ENCODE data around the gene SLC22A31. TPM values are rescaled to one million over a fixed set of nuclear protein-coding genes. Genes with fewer than 3 reads are reported as not detected.
"Not testable (repeated sequence)": the region's sequence is repeated elsewhere in the genome, so short reads cannot be mapped to it uniquely, and the experiment has no call there.

Gene SLC22A31
- total RNA-seq, 2 experiments from 2014 or later: 0.25 to 0.34 TPM

GRCh38 chr16:89187032-89187769 is 13.1 kb downstream of the SLC22A31 start:
- peaks cover 1% of the 10 kb centered on the region for H3K4me1 Mint-ChIP-seq
- peaks cover 3% of the 10 kb centered on the region for H3K27me3 Mint-ChIP-seq
- POLR2A ChIA-PET: no interaction called here
- no peaks in the 10 kb centered on the region for H3K9me3 Mint-ChIP-seq
- DNase-seq (peak; percentile 63), ATAC-seq (ENCODE audit: low read depth) (peak; percentile 51)
- no peak overlapping the region for H3K4me3 Mint-ChIP-seq
- peak overlapping the region; percentile 42 for H3K27ac Mint-ChIP-seq
- no peaks in the 10 kb centered on the region for H3K36me3 Mint-ChIP-seq

DNA sequence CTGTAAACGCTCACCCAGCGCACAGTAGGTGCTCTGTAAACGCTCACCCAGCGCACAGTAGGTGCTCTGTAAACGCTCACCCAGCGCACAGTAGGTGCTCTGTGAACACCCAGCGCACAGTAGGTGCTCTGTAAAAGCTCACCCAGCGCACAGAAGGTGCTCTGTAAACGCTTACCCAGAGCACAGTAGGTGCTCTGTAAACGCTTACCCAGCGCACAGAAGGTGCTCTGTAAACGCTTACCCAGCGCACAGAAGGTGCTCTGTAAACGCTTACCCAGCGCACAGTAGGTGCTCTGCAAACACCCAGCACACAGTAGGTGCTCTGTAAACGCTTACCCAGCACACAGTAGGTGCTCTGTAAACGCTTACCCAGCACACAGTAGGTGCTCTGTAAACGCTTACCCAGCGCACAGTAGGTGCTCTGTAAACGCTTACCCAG is 13.7 kb downstream of the SLC22A31 start:
- POLR2A ChIA-PET; H3K36me3 Mint-ChIP-seq; ATAC-seq (ENCODE audit: low read depth); H3K27me3 Mint-ChIP-seq; H3K4me1 Mint-ChIP-seq; H3K9me3 Mint-ChIP-seq; DNase-seq; H3K4me3 Mint-ChIP-seq; H3K27ac Mint-ChIP-seq: not testable (repeated sequence)

DNA sequence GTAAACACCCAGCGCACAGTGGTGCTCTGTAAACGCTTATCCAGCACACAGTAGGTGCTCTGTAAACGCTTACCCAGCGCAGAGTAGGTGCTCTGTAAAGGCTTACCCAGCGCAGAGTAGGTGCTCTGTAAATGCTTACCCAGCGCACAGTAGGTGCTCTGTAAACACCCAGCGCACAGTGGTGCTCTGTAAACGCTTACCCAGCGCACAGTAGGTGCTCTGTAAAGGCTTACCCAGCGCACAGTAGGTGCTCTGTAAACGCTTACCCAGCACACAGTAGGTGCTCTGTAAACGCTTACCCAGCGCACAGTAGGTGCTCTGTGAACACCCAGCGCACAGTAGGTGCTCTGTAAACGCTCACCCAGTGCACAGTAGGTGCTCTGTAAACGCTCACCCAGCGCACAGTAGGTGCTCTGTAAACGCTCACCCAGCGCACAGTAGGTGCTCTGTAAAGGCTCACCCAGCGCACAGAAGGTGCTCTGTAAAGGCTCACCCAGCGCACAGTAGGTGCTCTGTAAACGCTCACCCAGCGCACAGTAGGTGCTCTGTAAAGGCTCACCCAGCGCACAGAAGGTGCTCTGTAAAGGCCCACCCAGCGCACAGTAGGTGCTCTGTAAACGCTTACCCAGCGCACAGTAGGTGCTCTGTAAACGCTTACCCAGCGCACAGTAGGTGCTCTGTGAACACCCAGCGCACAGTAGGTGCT is 14.3 kb downstream of the SLC22A31 start:
- ATAC-seq (ENCODE audit: low read depth); H3K27ac Mint-ChIP-seq; DNase-seq; H3K4me3 Mint-ChIP-seq; H3K27me3 Mint-ChIP-seq; H3K4me1 Mint-ChIP-seq; POLR2A ChIA-PET; H3K36me3 Mint-ChIP-seq; H3K9me3 Mint-ChIP-seq: not testable (repeated sequence)

DNA sequence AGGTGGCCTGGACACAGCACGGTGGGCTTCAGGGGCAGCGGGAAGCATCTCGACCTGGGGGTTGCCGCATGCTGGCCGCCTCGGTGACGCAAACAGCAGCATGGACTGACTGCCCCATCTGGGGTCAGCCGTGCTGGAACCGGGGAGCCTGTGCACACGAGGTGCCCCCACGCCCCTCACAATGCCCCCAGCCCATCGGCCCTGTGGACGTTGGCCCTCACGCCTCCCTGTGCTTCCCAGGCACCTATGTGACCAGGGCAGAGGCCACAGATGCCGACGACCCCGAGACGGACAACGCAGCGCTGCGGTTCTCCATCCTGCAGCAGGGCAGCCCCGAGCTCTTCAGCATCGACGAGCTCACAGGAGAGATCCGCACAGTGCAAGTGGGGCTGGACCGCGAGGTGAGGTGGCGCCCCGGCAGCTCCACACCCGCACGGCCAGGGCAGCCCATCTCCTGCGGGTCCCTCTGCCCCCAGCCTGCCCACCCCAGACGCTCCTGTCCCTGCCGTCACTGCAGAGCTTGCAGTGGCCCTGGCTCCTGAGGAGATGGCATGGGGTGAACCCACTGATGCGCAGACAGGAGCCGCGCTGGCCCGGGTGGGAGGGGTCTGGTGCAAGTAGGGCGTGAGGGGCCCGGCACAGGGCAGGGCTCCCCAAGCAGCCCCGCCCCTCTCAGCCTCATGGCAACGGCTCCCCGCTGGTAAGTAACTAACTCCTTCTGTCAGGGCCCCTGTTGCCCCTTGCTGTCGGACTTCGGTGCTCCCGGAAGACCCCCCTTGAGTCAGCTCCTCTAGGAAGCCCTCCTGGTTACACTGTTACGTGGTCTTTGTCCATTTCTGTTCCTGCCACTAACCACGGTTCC is 15.2 kb downstream of the SLC22A31 start:
- H3K27me3 Mint-ChIP-seq: peaks cover 3% of the 10 kb centered on the region
- ATAC-seq (ENCODE audit: low read depth) (peak; percentile 23), DNase-seq (no peak)
- H3K9me3 Mint-ChIP-seq: no peaks in the 10 kb centered on the region
- no peak overlapping the region for H3K27ac Mint-ChIP-seq
- H3K4me1 Mint-ChIP-seq: peaks cover 2% of the 10 kb centered on the region
- no peaks in the 10 kb centered on the region for H3K36me3 Mint-ChIP-seq
- H3K4me3 Mint-ChIP-seq: no peak overlapping the region
- POLR2A ChIA-PET: no interaction called here

- ATAC-seq (ENCODE audit: low read depth) (no peak), DNase-seq (no peak)
- no peak overlapping the region for H3K4me3 Mint-ChIP-seq
- H3K27me3 Mint-ChIP-seq: peaks cover 3% of the 10 kb centered on the region
- no peak overlapping the region for H3K27ac Mint-ChIP-seq
- peaks cover 2% of the 10 kb centered on the region for H3K4me1 Mint-ChIP-seq
- no peaks in the 10 kb centered on the region for H3K9me3 Mint-ChIP-seq
- POLR2A ChIA-PET: no interaction called here
- no peaks in the 10 kb centered on the region for H3K36me3 Mint-ChIP-seq
These were observed 15.7 kb downstream of the SLC22A31 start for GRCh38 chr16:89184677-89184932.

GRCh38 chr16:89183975-89184676 is 16.2 kb downstream of the SLC22A31 start:
- DNase-seq (no peak), ATAC-seq (ENCODE audit: low read depth) (no peak)
- Mint-ChIP-seq H3K9me3 (no peaks in the 10 kb centered on the region), H3K4me3 (no peak overlapping the region), H3K27ac (no peak overlapping the region), H3K4me1 (peaks cover 2% of the 10 kb centered on the region), H3K36me3 (no peaks in the 10 kb centered on the region), H3K27me3 (peaks cover 3% of the 10 kb centered on the region)
- POLR2A ChIA-PET: no interaction called here

DNA sequence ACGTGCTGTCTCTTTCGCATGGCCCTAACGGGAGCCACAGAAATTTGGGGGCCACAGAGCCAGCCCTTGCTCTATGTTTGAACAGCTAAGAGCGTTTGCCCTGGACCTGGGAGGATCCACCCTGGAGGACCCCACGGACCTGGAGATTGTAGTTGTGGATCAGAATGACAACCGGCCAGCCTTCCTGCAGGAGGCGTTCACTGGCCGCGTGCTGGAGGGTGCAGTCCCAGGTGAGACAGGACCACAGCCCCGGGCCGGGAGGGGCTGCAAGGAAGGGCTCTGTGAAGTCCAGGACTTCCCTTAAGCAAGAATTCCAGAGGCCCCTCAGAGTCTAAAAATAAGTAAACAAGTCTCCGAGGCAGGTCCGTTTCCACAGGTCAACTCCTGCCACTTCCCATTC is 16.9 kb downstream of the SLC22A31 start:
- peaks cover 2% of the 10 kb centered on the region for H3K4me1 Mint-ChIP-seq
- DNase-seq (no peak), ATAC-seq (ENCODE audit: low read depth) (no peak)
- no peaks in the 10 kb centered on the region for H3K36me3 Mint-ChIP-seq
- H3K9me3 Mint-ChIP-seq: no peaks in the 10 kb centered on the region
- no peak overlapping the region for H3K4me3 Mint-ChIP-seq
- H3K27me3 Mint-ChIP-seq: peaks cover 3% of the 10 kb centered on the region
- no peak overlapping the region for H3K27ac Mint-ChIP-seq
- POLR2A ChIA-PET: no interaction called here

DNA sequence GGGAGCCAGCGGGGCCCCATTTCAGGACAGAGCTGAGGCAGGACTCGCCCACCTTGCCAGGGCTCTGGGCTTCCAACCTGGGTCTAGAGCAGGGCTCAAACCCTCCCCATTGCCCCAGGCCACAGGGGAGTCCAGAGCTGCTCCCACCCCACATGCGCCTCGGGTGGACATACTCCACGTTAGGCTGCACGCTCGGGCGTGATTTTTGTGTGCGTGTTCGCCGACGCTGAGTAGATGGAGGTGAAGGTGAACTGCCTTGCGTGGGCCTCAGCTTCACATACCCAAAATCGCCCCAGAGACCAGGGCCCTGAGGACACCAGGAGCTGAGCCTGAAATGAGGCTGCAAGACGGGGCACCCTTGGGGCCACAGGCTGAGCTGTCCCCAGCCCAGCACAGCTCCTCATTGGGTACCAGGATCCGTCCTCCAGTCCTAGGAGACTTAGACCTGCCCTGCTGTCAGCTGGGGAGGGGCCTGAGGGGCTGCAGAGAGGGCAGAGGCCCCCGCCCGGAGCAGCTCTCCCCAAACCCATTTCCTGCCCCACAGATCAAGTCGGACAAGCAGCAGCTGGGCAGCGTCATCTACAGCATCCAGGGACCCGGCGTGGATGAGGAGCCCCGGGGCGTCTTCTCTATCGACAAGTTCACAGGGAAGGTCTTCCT is 20.6 kb downstream of the SLC22A31 start:
- POLR2A ChIA-PET: no interaction called here
- H3K9me3 Mint-ChIP-seq: no peaks in the 10 kb centered on the region
- ATAC-seq (ENCODE audit: low read depth) (no peak), DNase-seq (no peak)
- peaks cover 2% of the 10 kb centered on the region for H3K4me1 Mint-ChIP-seq
- H3K27ac Mint-ChIP-seq: no peak overlapping the region
- no peak overlapping the region for H3K4me3 Mint-ChIP-seq
- peaks cover 3% of the 10 kb centered on the region for H3K27me3 Mint-ChIP-seq
- no peaks in the 10 kb centered on the region for H3K36me3 Mint-ChIP-seq

- Mint-ChIP-seq H3K27me3 (no peaks in the 10 kb centered on the region), H3K4me1 (peaks cover 2% of the 10 kb centered on the region), H3K4me3 (no peak overlapping the region), H3K9me3 (no peaks in the 10 kb centered on the region), H3K27ac (no peak overlapping the region), H3K36me3 (no peaks in the 10 kb centered on the region)
- POLR2A ChIA-PET: no interaction called here
- DNase-seq (no peak), ATAC-seq (ENCODE audit: low read depth) (no peak)
These were observed 21.2 kb downstream of the SLC22A31 start for GRCh38 chr16:89179148-89179484.

DNA sequence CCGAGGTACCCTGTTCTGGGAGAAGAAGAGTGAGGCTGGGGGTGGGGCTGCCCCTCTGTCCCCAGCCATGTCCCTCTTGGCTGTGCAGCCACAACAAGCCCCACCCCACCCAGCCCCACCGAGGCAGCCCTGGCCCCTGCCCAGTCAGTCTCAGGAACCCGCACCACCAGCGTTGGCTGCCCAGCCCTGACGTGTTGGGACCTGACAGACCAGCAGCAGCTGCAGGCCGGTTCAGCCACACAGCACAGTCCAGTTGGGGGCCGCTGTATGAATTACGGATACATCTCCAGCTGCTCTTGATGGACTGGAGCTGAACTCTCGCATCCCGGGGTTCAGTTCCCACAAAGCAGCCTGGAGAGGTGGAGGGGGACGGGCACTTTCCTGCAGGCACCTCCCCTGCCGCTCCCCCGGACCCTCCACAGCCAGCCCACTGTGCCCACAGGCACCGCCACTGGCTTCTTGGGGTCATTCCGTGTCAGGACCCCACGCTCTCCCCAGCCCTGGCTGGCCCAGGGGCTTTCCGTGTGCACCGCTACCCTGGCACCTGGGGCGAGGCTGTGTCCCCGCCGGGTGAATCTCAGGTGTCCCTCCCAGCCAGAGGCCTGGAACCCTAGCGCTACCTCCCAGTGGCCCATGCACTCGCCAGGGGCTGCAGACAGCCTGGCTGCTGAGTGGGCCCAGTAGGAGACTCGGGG is 21.7 kb downstream of the SLC22A31 start:
- no peak overlapping the region for H3K4me3 Mint-ChIP-seq
- H3K27ac Mint-ChIP-seq: no peak overlapping the region
- ATAC-seq (ENCODE audit: low read depth) (no peak), DNase-seq (no peak)
- no peaks in the 10 kb centered on the region for H3K36me3 Mint-ChIP-seq
- no peaks in the 10 kb centered on the region for H3K9me3 Mint-ChIP-seq
- POLR2A ChIA-PET: no interaction called here
- peaks cover 2% of the 10 kb centered on the region for H3K4me1 Mint-ChIP-seq
- H3K27me3 Mint-ChIP-seq: no peaks in the 10 kb centered on the region

GRCh38 chr16:89177501-89177900 is 22.8 kb downstream of the SLC22A31 start:
- H3K27me3 Mint-ChIP-seq: peaks cover 2% of the 10 kb centered on the region
- no peak for ATAC-seq (ENCODE audit: low read depth)
- no peaks in the 10 kb centered on the region for H3K9me3 Mint-ChIP-seq
- no peak overlapping the region for H3K27ac Mint-ChIP-seq
- H3K4me1 Mint-ChIP-seq: peaks cover 1% of the 10 kb centered on the region
- no peak overlapping the region for H3K4me3 Mint-ChIP-seq
- H3K36me3 Mint-ChIP-seq: no peaks in the 10 kb centered on the region
- DNase-seq: no peak
- POLR2A ChIA-PET: no interaction called here

DNA sequence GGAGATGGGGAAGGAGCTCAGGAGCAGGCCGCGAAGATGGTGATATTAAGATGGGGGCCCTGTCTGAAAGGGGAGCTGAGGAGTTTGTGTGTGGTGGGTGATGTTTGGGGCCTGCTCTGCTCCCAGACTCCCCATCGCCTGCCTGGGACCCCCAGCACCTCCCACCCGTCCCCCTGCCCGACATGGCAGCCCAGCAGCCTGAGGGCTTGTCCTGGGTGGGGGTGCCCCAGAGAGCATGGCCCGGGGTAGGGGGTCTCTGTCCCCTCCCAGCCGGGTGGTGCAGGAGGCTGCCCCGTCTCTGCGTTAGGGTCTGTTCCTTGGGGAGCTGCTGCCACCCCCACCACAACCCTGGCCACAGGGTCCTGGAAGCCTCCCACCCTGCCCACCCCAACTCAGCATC is 23.6 kb downstream of the SLC22A31 start:
- H3K4me1 Mint-ChIP-seq: peaks cover under 1% of the 10 kb centered on the region
- no peak overlapping the region for H3K4me3 Mint-ChIP-seq
- no peaks in the 10 kb centered on the region for H3K36me3 Mint-ChIP-seq
- H3K27ac Mint-ChIP-seq: no peak overlapping the region
- DNase-seq: no peak
- POLR2A ChIA-PET: no interaction called here
- ATAC-seq (ENCODE audit: low read depth): no peak
- peaks cover 2% of the 10 kb centered on the region for H3K27me3 Mint-ChIP-seq
- no peaks in the 10 kb centered on the region for H3K9me3 Mint-ChIP-seq
